ENCODE data around the gene LRRC36.

DNA sequence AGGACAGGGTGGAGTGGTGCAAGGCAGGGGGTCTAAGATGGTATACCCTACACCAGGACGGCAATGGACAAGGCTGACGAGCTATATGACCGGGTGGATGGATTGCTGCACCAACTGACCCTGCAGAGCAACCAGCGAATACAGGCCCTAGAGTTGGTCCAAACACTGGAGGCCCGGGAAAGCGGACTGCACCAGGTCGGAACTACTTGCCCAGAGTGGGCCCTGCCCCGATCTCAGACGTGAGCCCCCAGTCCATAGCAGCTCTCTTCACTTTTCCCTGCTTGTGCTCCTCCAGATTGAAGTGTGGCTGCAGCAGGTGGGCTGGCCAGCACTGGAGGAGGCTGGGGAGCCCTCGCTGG, 44.2 kb upstream of the LRRC36 start:
- TF ChIP-seq, protein P1, sequence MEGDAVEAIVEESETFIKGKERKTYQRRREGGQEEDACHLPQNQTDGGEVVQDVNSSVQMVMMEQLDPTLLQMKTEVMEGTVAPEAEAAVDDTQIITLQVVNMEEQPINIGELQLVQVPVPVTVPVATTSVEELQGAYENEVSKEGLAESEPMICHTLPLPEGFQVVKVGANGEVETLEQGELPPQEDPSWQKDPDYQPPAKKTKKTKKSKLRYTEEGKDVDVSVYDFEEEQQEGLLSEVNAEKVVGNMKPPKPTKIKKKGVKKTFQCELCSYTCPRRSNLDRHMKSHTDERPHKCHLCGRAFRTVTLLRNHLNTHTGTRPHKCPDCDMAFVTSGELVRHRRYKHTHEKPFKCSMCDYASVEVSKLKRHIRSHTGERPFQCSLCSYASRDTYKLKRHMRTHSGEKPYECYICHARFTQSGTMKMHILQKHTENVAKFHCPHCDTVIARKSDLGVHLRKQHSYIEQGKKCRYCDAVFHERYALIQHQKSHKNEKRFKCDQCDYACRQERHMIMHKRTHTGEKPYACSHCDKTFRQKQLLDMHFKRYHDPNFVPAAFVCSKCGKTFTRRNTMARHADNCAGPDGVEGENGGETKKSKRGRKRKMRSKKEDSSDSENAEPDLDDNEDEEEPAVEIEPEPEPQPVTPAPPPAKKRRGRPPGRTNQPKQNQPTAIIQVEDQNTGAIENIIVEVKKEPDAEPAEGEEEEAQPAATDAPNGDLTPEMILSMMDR (IDR thresholded peaks at IDR 0.05), result no peak
- no peak for TF ChIP-seq POLR2A (IDR thresholded peaks at IDR 0.05)
- no peak for TF ChIP-seq EP300 (IDR thresholded peaks at IDR 0.05)

Data from tibial nerve (tissue), 4 donors.